SK-N-MC (cell line): ENCODE results near the gene NSMCE1.

Source experiments
- DNase-seq: peaks from one replicate; pipeline ENCODE4 v3.0.0-alpha.2; 2011; ENCODE audit warnings: low read depth, low spot score
- H3K27ac ChIP-seq: fragments of 200-600 bp; sonication (generic); 2 replicates; pipeline ENCODE4 v1.5.1; 2016; ENCODE audit warnings: mixed run types
- H3K36me3 ChIP-seq: fragments of 200-600 bp; sonication (generic); 2 replicates; pipeline ENCODE4 v1.6.1; 2017; ENCODE audit warnings: antibody characterized with exemption, low read length, mixed read lengths; ENCODE audit not compliant: insufficient read depth
- H3K4me3 ChIP-seq: fragments of 200-600 bp; sonication (generic); 2 replicates; pipeline ENCODE4 v1.5.1; 2016
- H3K9ac ChIP-seq: fragments of 200-600 bp; sonication (generic); 2 replicates; pipeline ENCODE4 v1.8.0; 2017; ENCODE audit warnings: mixed run types, mixed read lengths; ENCODE audit not compliant: insufficient read length
- H3K9me3 ChIP-seq: fragments of 200-600 bp; sonication (generic); 2 replicates; pipeline ENCODE4 v1.6.1; 2017; ENCODE audit warnings: low read depth, mild to moderate bottlenecking, antibody characterized with exemption, low read length, moderate library complexity, mixed read lengths
- EZH2 ChIP-seq: fragments of 200-600 bp; sonication (generic); IDR thresholded peaks from one replicate; pipeline ENCODE4 v1.6.1; 2017; ENCODE audit warnings: antibody characterized with exemption
- FOXP2 ChIP-seq: optimal IDR thresholded peaks from 2 replicates; pipeline ENCODE3; 2011; ENCODE audit warnings: mild to moderate bottlenecking, moderate library complexity; ENCODE audit not compliant: insufficient read depth; ENCODE audit errors: extremely low read length, control extremely low read depth
- POLR2AphosphoS5 ChIP-seq: IDR thresholded peaks from 2 replicates; pipeline ENCODE4 v1.6.1; 2012; ENCODE audit warnings: mild to moderate bottlenecking, low read depth, low read length, borderline replicate concordance

NSMCE1 gene

DNA sequence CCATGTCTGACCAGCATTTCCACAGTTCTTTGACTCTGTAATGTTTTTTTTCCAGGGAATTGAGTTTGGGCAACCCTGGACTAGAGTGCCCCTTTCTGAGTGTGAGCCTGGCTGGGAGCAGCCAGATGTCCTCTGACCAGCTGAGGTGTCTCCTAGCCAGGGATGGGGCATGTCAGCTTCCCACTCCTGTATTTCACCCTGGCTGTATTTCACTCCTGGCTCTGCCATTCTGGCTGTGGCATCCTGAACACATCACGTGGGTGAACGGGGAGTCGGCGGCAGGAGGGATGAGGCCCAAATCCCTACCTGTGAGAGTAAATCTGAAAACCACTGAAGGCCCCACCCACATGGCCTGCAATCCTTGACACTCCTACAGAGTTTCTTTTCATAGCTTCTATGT, 34.0 kb downstream of the NSMCE1 start:
- no peak overlapping the region for H3K27ac ChIP-seq
- no peak overlapping the region for H3K9ac ChIP-seq
- no peaks in the 10 kb centered on the region for H3K9me3 ChIP-seq
- no peak overlapping the region for H3K4me3 ChIP-seq
- no peak for DNase-seq
- TF ChIP-seq POLR2AphosphoS5 (no peak), EZH2 (no peak), FOXP2 (no peak)
- H3K36me3 ChIP-seq = peaks cover 3% of the 10 kb centered on the region; the same call in 1 of the 2 replicates

DNA sequence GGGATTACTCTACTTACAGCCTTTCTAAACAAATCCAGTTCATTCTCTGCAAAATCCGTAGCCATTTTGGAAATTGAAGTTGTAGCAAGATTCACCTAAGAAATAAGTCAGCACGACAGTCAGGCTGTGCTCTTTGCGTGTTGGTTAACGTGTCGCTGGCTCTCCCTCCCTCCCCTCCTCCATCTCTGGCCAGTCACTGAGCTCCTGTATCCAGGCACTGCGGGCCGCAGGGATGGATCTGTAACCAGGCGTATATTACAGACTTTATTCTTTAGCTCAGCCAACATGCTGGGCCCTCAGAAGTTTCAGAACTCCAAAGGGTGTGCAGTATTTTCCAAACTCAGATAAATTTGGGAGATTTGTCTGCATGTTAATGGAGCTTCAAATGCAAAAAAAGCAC, 34.4 kb downstream of the NSMCE1 start:
- DNase-seq = no peak
- H3K9ac ChIP-seq = no peak overlapping the region
- no peak for TF ChIP-seq EZH2
- no peak for TF ChIP-seq POLR2AphosphoS5
- TF ChIP-seq FOXP2 = no peak
- peaks cover 3% of the 10 kb centered on the region; the same call in 1 of the 2 replicates for H3K36me3 ChIP-seq
- no peak overlapping the region for H3K4me3 ChIP-seq
- no peaks in the 10 kb centered on the region for H3K9me3 ChIP-seq
- H3K27ac ChIP-seq = no peak overlapping the region

GRCh38 chr16:27233731-27234130, 34.8 kb downstream of the NSMCE1 start:
- DNase-seq = no peak
- no peak for TF ChIP-seq EZH2
- TF ChIP-seq POLR2AphosphoS5 = no peak
- TF ChIP-seq FOXP2 = no peak
- H3K27ac ChIP-seq = no peak overlapping the region
- H3K9ac ChIP-seq = no peak overlapping the region
- H3K36me3 ChIP-seq = peaks cover 3% of the 10 kb centered on the region; the same call in 1 of the 2 replicates
- no peaks in the 10 kb centered on the region for H3K9me3 ChIP-seq
- no peak overlapping the region for H3K4me3 ChIP-seq

GRCh38 chr16:27232901-27233625, 35.5 kb downstream of the NSMCE1 start:
- peaks cover 3% of the 10 kb centered on the region; the same call in 1 of the 2 replicates for H3K36me3 ChIP-seq
- no peaks in the 10 kb centered on the region for H3K9me3 ChIP-seq
- TF ChIP-seq POLR2AphosphoS5 = no peak
- TF ChIP-seq EZH2 = no peak
- no peak for TF ChIP-seq FOXP2
- no peak overlapping the region for H3K9ac ChIP-seq
- H3K4me3 ChIP-seq = no peak overlapping the region
- DNase-seq = no peak
- H3K27ac ChIP-seq = no peak overlapping the region

DNA sequence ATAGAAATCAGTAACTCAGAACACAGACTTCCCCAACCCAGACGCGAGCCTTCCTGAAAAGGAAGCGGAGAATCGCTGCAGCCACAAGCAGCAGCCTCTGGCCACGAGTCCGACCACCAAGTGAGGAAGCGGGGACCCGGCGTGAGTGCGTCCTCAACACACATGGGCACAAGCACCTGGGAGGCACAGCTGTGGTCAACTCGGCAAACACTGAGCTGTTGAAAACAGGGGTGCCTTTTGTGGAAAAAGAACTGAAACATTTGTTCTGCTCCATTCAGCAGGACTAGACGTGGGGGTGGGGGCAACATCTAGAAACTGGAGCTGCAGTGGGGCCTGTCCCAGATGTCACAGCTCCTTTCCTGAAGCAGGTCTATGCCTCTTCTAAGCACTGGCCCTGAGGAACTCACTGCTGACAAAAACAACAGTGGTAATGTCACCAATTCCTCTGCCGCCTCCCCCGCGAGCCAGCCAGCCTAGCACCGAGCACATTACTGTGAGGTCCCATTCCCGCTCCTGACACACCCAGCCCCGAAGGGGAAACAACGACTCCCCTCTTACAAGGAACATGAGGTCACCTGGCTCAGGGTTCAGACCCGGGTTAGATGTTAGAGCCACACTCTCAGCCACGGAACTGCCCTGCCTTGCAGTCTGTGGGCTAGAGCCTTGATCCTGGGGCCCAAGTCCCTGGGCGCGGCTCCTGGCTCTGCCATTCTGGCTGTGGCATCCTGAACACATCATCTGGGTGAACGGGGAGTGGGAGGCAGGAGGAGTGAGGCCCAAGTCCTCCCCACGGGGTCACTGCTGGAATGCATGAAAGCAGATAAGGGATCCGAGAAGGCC, 36.3 kb downstream of the NSMCE1 start:
- peaks cover 3% of the 10 kb centered on the region; the same call in 1 of the 2 replicates for H3K36me3 ChIP-seq
- H3K9me3 ChIP-seq = no peaks in the 10 kb centered on the region
- H3K4me3 ChIP-seq = no peak overlapping the region
- TF ChIP-seq POLR2AphosphoS5 (no peak), EZH2 (no peak), FOXP2 (no peak)
- no peak overlapping the region for H3K9ac ChIP-seq
- no peak overlapping the region for H3K27ac ChIP-seq
- no peak for DNase-seq

- H3K27ac ChIP-seq = no peak overlapping the region
- no peak overlapping the region for H3K4me3 ChIP-seq
- peaks cover 3% of the 10 kb centered on the region; the same call in 1 of the 2 replicates for H3K36me3 ChIP-seq
- no peak for DNase-seq
- H3K9ac ChIP-seq = no peak overlapping the region
- no peak for TF ChIP-seq FOXP2
- no peak for TF ChIP-seq EZH2
- TF ChIP-seq POLR2AphosphoS5 = no peak
- no peaks in the 10 kb centered on the region for H3K9me3 ChIP-seq
Measured at GRCh38 chr16:27231692-27232060, 36.9 kb downstream of the NSMCE1 start.

- no peak for DNase-seq
- Histone ChIP-seq H3K36me3 (peaks cover 3% of the 10 kb centered on the region; the same call in 1 of the 2 replicates), H3K27ac (no peak overlapping the region), H3K4me3 (no peak overlapping the region), H3K9me3 (no peaks in the 10 kb centered on the region), H3K9ac (no peak overlapping the region)
- no peak for TF ChIP-seq EZH2
- TF ChIP-seq FOXP2 = no peak
- no peak for TF ChIP-seq POLR2AphosphoS5
Measured at GRCh38 chr16:27230562-27231001, 38.0 kb downstream of the NSMCE1 start.

DNA sequence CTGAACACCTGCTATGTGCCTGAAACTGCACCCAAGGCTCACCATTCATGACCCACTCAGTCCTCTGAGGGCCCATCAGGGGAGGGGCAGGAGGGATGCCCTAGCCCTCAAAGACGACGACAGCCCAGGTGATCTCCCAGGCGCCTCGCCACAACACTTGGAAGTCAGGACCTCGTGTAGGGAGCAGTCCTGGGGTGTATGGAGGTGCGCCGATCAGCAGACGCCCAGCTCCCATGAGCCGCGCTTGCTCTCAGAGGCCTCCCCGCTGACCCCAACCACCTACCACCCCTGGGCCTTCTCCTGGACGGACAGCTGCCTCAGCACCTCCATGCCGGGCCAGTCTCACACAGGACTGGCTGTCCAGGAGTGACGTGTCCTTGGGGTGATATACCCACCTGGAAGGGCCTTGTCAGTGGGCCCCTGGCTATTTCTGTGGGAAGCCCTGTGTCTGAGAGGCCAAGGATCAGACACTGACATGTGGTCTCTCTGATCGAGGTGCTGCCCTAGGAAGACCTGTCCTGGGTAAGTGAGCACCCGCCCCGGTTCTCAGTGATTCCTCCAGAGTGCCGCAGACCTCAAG, 38.6 kb downstream of the NSMCE1 start:
- Histone ChIP-seq H3K27ac (no peak overlapping the region), H3K9me3 (no peaks in the 10 kb centered on the region), H3K36me3 (peaks cover 3% of the 10 kb centered on the region; the same call in 1 of the 2 replicates), H3K9ac (no peak overlapping the region), H3K4me3 (no peak overlapping the region)
- no peak for DNase-seq
- TF ChIP-seq EZH2 (no peak), POLR2AphosphoS5 (no peak), FOXP2 (no peak)
